K562 (cell line): Measurements from ENCODE around the gene SBK1.

ENCODE experiments used
- ATF7 ChIP-seq: fragments of 450-650 bp; IDR thresholded peaks from 2 replicates; pipeline ENCODE4 v1.7.1; 2014; ENCODE audit warnings: mild to moderate bottlenecking, moderate library complexity
- CHCHD3 ChIP-seq: fragments of 250-450 bp; sonication (Bioruptor Pico); IDR thresholded peaks from 2 replicates; pipeline ENCODE4 v2.1.2; 2022; ENCODE audit warnings: mild to moderate bottlenecking
- CTCF ChIP-seq, 3 experiments: IDR thresholded peaks in 2 of 3; conservative IDR thresholded peaks in 1 of 3; 2 replicates each; pipeline ENCODE4 v1.5.1; 2011 to 2012; ENCODE audit warnings: low read length in 3 of 3, mild to moderate bottlenecking in 3 of 3, control low read depth in 2 of 3, improper control_type of control experiment in 1 of 3, inconsistent platforms in 1 of 3, low read depth in 1 of 3, mixed read lengths in 1 of 3, moderate library complexity in 1 of 3; ENCODE audit not compliant: insufficient read depth in 2 of 3
- MEF2D ChIP-seq: conservative IDR thresholded peaks from 2 replicates; pipeline ENCODE4 v1.6.1; 2016; ENCODE audit warnings: low read depth, missing genetic modification characterization, missing compliant biosample characterization
- MYC ChIP-seq, 2 experiments: fragments of 250-450 bp in 1 of 2; sonication (Bioruptor Pico) in 1 of 2; IDR thresholded peaks; 2 replicates each; pipeline versions ENCODE4 v1.5.1 to v1.6.1; 2012 to 2021; ENCODE audit warnings: low read depth in 2 of 2, borderline replicate concordance in 1 of 2, improper control_type of control experiment in 1 of 2, low read length in 1 of 2, mild to moderate bottlenecking in 1 of 2, moderate library complexity in 1 of 2
- PCBP1 ChIP-seq: fragments of 200-400 bp; formaldehyde crosslinking; IDR thresholded peaks from 2 replicates; pipeline ENCODE4 v1.6.1; 2018; ENCODE audit warnings: mild to moderate bottlenecking, low read depth, low read length; ENCODE audit not compliant: poor library complexity, severe bottlenecking
- POLR2A ChIP-seq: fragments of 450-650 bp; conservative IDR thresholded peaks from 2 replicates; pipeline ENCODE4 v1.6.1; 2016
- ZFP30 ChIP-seq: fragments of 250-450 bp; sonication (Bioruptor Pico); IDR thresholded peaks from 2 replicates; pipeline ENCODE4 v1.8.0; 2022; ENCODE audit warnings: moderate library complexity, mild to moderate bottlenecking, inconsistent platforms, borderline replicate concordance

- TF ChIP-seq ZFP30 = no peak
- no peak for TF ChIP-seq MEF2D (tag)
- TF ChIP-seq CHCHD3 (CRISPR knock-in tag) = no peak
- no peak for TF ChIP-seq MYC (IDR thresholded peaks at IDR 0.05; ENCODE audit: low read depth, low read length)
- no peak for TF ChIP-seq MYC (CRISPR knock-in tag; IDR thresholded peaks at IDR 0.05; ENCODE audit: borderline replicate concordance, low read depth)
- no peak for TF ChIP-seq CTCF (IDR thresholded peaks at IDR 0.05 in 2 of 3, conservative IDR thresholded peaks at IDR 0.05 in 1 of 3; ENCODE audit: insufficient read depth in 2 of 3, low read depth in 1 of 3, low read length in 3 of 3)
- no peak for TF ChIP-seq PCBP1
- no peak for TF ChIP-seq POLR2A
- no peak for TF ChIP-seq ATF7
Measured at GRCh38 chr16:28308794-28309584, 16.7 kb downstream of the SBK1 start.
